Measurements from ENCODE around the gene RRM1. TPM values are rescaled to one million over a fixed set of nuclear protein-coding genes. Genes with fewer than 3 reads are reported as not detected.

Gene RRM1
- total and polyA plus RNA-seq, 9 of the 15 experiments (the other 6 are each of a cell fraction or from before 2014, with no cell fraction given), result 113 to 270 (median 163) TPM

DNA sequence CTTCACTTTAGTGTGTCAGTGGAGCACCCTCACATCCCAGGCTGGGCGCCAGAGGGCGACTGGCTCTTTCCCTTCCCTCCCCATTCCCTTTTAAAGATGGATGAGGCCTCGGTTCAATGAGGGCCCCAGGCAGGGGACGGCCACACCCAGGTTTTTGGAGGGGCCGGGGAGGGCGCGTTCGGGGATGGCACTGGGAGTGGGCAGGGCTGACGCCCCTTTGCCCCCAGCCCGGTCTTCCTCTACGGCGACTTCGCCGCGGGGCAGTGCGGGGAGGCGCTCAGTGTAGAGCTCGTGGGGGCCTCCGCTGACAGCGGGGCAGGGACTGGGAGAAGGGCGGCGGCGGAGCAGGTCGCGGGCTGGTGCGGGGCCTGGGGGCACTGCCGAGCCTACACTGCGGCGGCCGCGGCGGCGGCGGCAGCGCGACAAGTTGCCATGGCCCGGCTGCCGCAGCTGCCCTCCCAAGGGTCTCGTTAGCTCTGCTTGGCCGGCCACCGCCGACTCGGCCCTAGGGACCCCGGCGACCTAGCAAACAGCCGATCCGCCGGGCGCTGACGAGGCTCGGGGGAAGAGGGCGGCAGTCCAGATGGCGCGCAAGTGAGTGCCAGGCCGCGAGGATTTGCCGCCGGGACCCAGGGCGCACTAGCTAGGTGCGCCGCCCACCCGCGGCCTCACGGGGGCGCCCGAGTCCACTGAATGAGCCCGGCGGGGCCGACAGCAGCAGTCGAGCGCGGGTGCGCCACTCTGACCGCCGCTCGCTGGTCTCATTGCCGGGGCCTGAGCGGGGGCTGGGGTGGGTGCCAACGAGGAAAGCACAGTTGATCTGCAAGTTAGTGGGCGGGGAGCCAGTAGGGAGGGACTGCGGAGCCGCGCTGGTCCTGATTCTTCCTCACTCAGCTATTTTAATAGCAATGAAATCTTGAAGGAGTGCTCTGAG, 92.7 kb downstream of the RRM1 start (continued):
- TF ChIP-seq, protein P1, sequence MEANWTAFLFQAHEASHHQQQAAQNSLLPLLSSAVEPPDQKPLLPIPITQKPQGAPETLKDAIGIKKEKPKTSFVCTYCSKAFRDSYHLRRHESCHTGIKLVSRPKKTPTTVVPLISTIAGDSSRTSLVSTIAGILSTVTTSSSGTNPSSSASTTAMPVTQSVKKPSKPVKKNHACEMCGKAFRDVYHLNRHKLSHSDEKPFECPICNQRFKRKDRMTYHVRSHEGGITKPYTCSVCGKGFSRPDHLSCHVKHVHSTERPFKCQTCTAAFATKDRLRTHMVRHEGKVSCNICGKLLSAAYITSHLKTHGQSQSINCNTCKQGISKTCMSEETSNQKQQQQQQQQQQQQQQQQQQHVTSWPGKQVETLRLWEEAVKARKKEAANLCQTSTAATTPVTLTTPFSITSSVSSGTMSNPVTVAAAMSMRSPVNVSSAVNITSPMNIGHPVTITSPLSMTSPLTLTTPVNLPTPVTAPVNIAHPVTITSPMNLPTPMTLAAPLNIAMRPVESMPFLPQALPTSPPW (CRISPR knock-in tag; IDR thresholded peaks at IDR 0.05), result 0 out of 2 replicates have a peak, but pooled peaks have one; percentile 23
- TF ChIP-seq BRCA1 (IDR thresholded peaks at IDR 0.05), result no peak
- TF ChIP-seq BRCA1 (CRISPR knock-in tag; IDR thresholded peaks at IDR 0.05), result no peak
- peak; percentile 28 for TF ChIP-seq U2AF1 (optimal IDR thresholded peaks at IDR 0.05; ENCODE audit: low read depth, low read length)
- TF ChIP-seq, protein P2, sequence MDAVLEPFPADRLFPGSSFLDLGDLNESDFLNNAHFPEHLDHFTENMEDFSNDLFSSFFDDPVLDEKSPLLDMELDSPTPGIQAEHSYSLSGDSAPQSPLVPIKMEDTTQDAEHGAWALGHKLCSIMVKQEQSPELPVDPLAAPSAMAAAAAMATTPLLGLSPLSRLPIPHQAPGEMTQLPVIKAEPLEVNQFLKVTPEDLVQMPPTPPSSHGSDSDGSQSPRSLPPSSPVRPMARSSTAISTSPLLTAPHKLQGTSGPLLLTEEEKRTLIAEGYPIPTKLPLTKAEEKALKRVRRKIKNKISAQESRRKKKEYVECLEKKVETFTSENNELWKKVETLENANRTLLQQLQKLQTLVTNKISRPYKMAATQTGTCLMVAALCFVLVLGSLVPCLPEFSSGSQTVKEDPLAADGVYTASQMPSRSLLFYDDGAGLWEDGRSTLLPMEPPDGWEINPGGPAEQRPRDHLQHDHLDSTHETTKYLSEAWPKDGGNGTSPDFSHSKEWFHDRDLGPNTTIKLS (IDR thresholded peaks at IDR 0.05; ENCODE audit: borderline replicate concordance, low read depth), result no peak
- no peak for TF ChIP-seq HEY1 (CRISPR knock-in tag; IDR thresholded peaks at IDR 0.05; ENCODE audit: borderline replicate concordance)
- TF ChIP-seq, protein P3, sequence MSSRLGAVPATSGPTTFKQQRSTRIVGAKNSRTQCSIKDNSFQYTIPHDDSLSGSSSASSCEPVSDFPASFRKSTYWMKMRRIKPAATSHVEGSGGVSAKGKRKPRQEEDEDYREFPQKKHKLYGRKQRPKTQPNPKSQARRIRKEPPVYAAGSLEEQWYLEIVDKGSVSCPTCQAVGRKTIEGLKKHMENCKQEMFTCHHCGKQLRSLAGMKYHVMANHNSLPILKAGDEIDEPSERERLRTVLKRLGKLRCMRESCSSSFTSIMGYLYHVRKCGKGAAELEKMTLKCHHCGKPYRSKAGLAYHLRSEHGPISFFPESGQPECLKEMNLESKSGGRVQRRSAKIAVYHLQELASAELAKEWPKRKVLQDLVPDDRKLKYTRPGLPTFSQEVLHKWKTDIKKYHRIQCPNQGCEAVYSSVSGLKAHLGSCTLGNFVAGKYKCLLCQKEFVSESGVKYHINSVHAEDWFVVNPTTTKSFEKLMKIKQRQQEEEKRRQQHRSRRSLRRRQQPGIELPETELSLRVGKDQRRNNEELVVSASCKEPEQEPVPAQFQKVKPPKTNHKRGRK (tag; IDR thresholded peaks at IDR 0.05), result no peak
- TF ChIP-seq ZFP91 (CRISPR knock-in tag; IDR thresholded peaks at IDR 0.05), result no peak
- TF ChIP-seq PHTF2 (CRISPR knock-in tag; IDR thresholded peaks at IDR 0.05), result no peak
- no peak for TF ChIP-seq ZNF274 (IDR thresholded peaks at IDR 0.05; ENCODE audit: borderline replicate concordance, low read depth, low read length)
- TF ChIP-seq FIP1L1 (IDR thresholded peaks at IDR 0.05; ENCODE audit: low read depth, low read length, poor library complexity, severe bottlenecking), result peak; percentile 25
- peak; percentile 58; the same call in 1 of the 2 replicates for TF ChIP-seq ZNF282 (CRISPR knock-in tag; IDR thresholded peaks at IDR 0.05)
- TF ChIP-seq XRCC3 (IDR thresholded peaks at IDR 0.05), result no peak
- peak; percentile 61 for TF ChIP-seq RBFOX2 (IDR thresholded peaks at IDR 0.05; ENCODE audit: low read depth, low read length)
- TF ChIP-seq TSC22D4 (tag; IDR thresholded peaks at IDR 0.05), result no peak
- TF ChIP-seq ZNF57 (CRISPR knock-in tag; IDR thresholded peaks at IDR 0.05), result no peak
- TF ChIP-seq CBX3 (IDR thresholded peaks at IDR 0.05; ENCODE audit: borderline replicate concordance in 1 of 2, low read length in 2 of 2), result no peak
- no peak for TF ChIP-seq ZNF121 (CRISPR knock-in tag; conservative IDR thresholded peaks at IDR 0.05)
- TF ChIP-seq RBM39 (optimal IDR thresholded peaks at IDR 0.05; ENCODE audit: low read depth, low read length), result no peak
- TF ChIP-seq GABPB2 (CRISPR knock-in tag; conservative IDR thresholded peaks at IDR 0.05), result no peak
